OCI-LY7 (cell line): ENCODE measurements around the gene DTX3L. TPM values are rescaled to one million over a fixed set of nuclear protein-coding genes. Genes with fewer than 3 reads are reported as not detected.
A peak's percentile ranks its signal among the peaks of the same experiment; 100 is the strongest.

Experiments
- Bru-seq: library from RNA; stranded (reverse); fragments of 400-500 nt; gene quantifications from one replicate; lab custom pipeline; 2021; lab: Mats Ljungman, UMichigan
- BruChase-seq, 2 experiments: library from RNA; stranded (reverse); fragments of 400-500 nt; gene quantifications; one replicate each; lab custom pipeline; 2021; lab: Mats Ljungman, UMichigan
- BruUV-seq: library from RNA; stranded (reverse); fragments of 400-500 nt; replicated peaks from 2 replicates; lab custom pipeline; 2021; lab: Mats Ljungman, UMichigan
- CTCF ChIA-PET: fragments of 300-600 bp; sonication (Branson Sonifier 250); formaldehyde crosslinking; loops from one replicate; lab custom pipeline; 2022; ENCODE audit warnings: antibody characterized with exemption; ENCODE audit not compliant: unreplicated experiment; lab: Charles Lee
- POLR2A ChIA-PET: fragments of 300-600 bp; sonication (Branson Sonifier 250); formaldehyde crosslinking; loops from one replicate; lab custom pipeline; 2022; ENCODE audit warnings: antibody characterized with exemption; lab: Charles Lee
- DNase-seq: peaks from one replicate; pipeline ENCODE4 v3.0.0-alpha.2; 2015; ENCODE audit warnings: low spot score
- H2AFZ ChIP-seq: fragments of 200-600 bp; sonication (generic), shearing (Covaris generic); 2 replicates; pipeline ENCODE4 v1.6.1; 2014; ENCODE audit warnings: mild to moderate bottlenecking, antibody characterized with exemption, low read length, moderate library complexity
- H3K27ac ChIP-seq: fragments of 200-600 bp; sonication (generic); 2 replicates; pipeline ENCODE4 v1.5.1; 2014; ENCODE audit warnings: mixed run types, low read depth, mild to moderate bottlenecking, moderate library complexity, low read length, inconsistent platforms; ENCODE audit not compliant: poor library complexity, severe bottlenecking
- H3K36me3 ChIP-seq: fragments of 200-600 bp; sonication (generic); 2 replicates; pipeline ENCODE4 v1.6.1; 2014; ENCODE audit warnings: mild to moderate bottlenecking, antibody characterized with exemption, low read length, moderate library complexity, mixed read lengths; ENCODE audit not compliant: insufficient read depth
- H3K4me1 ChIP-seq: fragments of 200-600 bp; sonication (generic); 2 replicates; pipeline ENCODE4 v1.5.1; 2014; ENCODE audit warnings: mild to moderate bottlenecking, low read length; ENCODE audit not compliant: insufficient read depth, poor library complexity, severe bottlenecking
- H3K4me2 ChIP-seq: fragments of 200-600 bp; sonication (generic); 2 replicates; pipeline ENCODE4 v1.6.1; 2014; ENCODE audit warnings: mild to moderate bottlenecking, low read length
- H3K4me3 ChIP-seq: fragments of 200-600 bp; sonication (generic); 2 replicates; pipeline ENCODE4 v1.5.1; 2014; ENCODE audit warnings: mild to moderate bottlenecking, low read depth, low read length; ENCODE audit not compliant: poor library complexity, severe bottlenecking
- H3K79me2 ChIP-seq: fragments of 200-600 bp; sonication (generic); 2 replicates; pipeline ENCODE4 v1.6.1; 2016; ENCODE audit warnings: low read depth, mild to moderate bottlenecking, low read length, moderate library complexity, mixed read lengths; ENCODE audit not compliant: insufficient read depth
- H3K9me2 ChIP-seq: fragments of 200-600 bp; sonication (generic); 2 replicates; pipeline ENCODE4 v1.6.1; 2016; ENCODE audit warnings: mild to moderate bottlenecking, low read length, mixed read lengths; ENCODE audit not compliant: insufficient read depth
- H3K9me3 ChIP-seq: fragments of 200-600 bp; sonication (generic); 2 replicates; pipeline ENCODE4 v1.6.1; 2014; ENCODE audit warnings: mild to moderate bottlenecking, mixed run types, low read length, mixed read lengths
- H4K20me1 ChIP-seq: fragments of 200-600 bp; sonication (generic); 2 replicates; pipeline ENCODE4 v1.6.1; 2014; ENCODE audit warnings: mild to moderate bottlenecking, antibody characterized with exemption, low read length, moderate library complexity, mixed read lengths; ENCODE audit not compliant: insufficient read depth
- EZH2phosphoT487 ChIP-seq: fragments of 200-600 bp; sonication (generic); IDR thresholded peaks from 2 replicates; pipeline ENCODE4 v1.6.1; 2018; ENCODE audit warnings: low read depth, borderline replicate concordance, mild to moderate bottlenecking, mixed run types, antibody characterized with exemption, low read length, moderate library complexity, mixed read lengths
- intact Hi-C: fragments of 100-400 bp; cut with micrococcal nuclease; formaldehyde crosslinking; loops from one replicate; pipeline ENCODE4 v1.10.0; 2022; ENCODE audit not compliant: unreplicated experiment
- long read RNA-seq: library from polyadenylated mRNA; stranded (forward); transcript quantifications from one replicate; pipeline ENCODE4 v2.0.0, GENCODE V29; 2022
- total RNA-seq, 2 experiments: library from RNA; depleted of rRNA in 1 of 2; stranded (reverse); fragments of >200 nt in 1 of 2; shearing (Covaris generic) in 1 of 2; gene quantifications; 2 replicates each; pipeline ENCODE4 v1.2.3, GENCODE V29; 2014 to 2022
- TF ChIP-seq, protein P1 (sequence below): fragments of 200-600 bp; sonication (generic); conservative IDR thresholded peaks from 2 replicates; pipeline ENCODE4 v1.5.1; 2014; ENCODE audit warnings: mild to moderate bottlenecking, antibody characterized with exemption, low read length, moderate library complexity, mixed read lengths

DTX3L gene
- total RNA-seq (2014; rRNA removed; shearing (Covaris generic)), result 1.5 and 2.2 TPM in 2 replicates
- total RNA-seq (2022), result 0.94 and 1.3 TPM in 2 replicates
- Bru-seq, nascent RNA, result percentile 36 among the genes with signal in this experiment
- BruChase-seq, experiment 1, labeled RNA remaining after a 6-hour chase, result percentile 40 among the genes with signal in this experiment
- BruChase-seq, experiment 2, labeled RNA remaining after a 2-hour chase, result percentile 48 among the genes with signal in this experiment
- long read RNA-seq, full-length matches to known transcripts, result 1 of 1 reads
- long read RNA-seq, partial matches to known transcripts, result 0 of 1 reads
- long read RNA-seq, other reads (novel, unspliced or antisense), result 0 of 1 reads

DNA sequence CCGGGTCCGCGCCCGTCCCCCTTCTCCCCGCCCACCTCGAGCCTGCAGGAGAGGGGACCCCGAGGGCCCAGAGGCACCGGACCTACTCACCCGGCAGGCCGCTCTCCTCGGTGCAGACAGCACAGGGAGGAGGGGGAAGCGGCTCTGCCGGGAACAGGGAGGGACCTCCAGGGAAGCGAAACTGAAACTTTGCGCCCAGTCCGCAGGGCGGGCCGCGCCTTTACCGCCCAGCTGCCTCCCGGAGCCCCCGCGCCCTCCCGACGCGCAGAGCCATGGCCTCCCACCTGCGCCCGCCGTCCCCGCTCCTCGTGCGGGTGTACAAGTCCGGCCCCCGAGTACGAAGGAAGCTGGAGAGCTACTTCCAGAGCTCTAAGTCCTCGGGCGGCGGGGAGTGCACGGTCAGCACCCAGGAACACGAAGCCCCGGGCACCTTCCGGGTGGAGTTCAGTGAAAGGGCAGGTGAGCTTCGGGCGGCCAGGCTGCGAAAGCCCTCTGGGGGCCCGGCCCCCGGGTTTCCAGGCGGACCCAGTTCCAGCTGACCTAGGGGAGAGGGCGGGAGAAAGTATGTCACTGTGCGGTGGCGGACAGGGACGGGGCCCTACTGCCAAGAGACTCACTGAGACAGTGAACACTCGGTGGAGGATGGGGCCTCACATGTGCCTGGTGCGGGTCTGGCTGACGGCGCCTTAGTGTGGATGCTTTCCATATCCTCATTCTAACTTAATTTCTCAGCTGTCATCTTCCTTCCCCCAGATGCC lies at the start of gene DTX3L, which contains the start of gene PARP9:
Gene DTX3L, plus strand, starts transcription at position 184 of the 758 bp plus-strand sequence. Its CDS starts 89 bp downstream, at position 273.
Gene PARP9, minus strand, starts transcription at position 146 of the 758 bp plus-strand sequence. CDS start 4,680 bp downstream, outside the sequence.
- Histone ChIP-seq H3K9me2 (no peaks in the 10 kb centered on the region), H2AFZ (peak within 1 kb of the TSS; percentile 80), H3K9me3 (no peaks in the 10 kb centered on the region), H3K4me1 (peaks cover 26% of the 10 kb centered on the region), H3K36me3 (no peaks in the 10 kb centered on the region), H3K27ac (no peak within 1 kb of the TSS), H3K4me3 (peak within 1 kb of the TSS; percentile 66), H3K4me2 (peak within 1 kb of the TSS; percentile 83), H3K79me2 (no peaks in the 10 kb centered on the region), H4K20me1 (no peaks in the 10 kb centered on the region)
- intact Hi-C loops, result loop anchor here (5.0 to 10.0 kb wide), 3 partner anchors 107 to 470 kb away; partner anchors contain the start of gene HSPBAP1
- no peak for TF ChIP-seq EZH2phosphoT487
- TF ChIP-seq, protein P1, sequence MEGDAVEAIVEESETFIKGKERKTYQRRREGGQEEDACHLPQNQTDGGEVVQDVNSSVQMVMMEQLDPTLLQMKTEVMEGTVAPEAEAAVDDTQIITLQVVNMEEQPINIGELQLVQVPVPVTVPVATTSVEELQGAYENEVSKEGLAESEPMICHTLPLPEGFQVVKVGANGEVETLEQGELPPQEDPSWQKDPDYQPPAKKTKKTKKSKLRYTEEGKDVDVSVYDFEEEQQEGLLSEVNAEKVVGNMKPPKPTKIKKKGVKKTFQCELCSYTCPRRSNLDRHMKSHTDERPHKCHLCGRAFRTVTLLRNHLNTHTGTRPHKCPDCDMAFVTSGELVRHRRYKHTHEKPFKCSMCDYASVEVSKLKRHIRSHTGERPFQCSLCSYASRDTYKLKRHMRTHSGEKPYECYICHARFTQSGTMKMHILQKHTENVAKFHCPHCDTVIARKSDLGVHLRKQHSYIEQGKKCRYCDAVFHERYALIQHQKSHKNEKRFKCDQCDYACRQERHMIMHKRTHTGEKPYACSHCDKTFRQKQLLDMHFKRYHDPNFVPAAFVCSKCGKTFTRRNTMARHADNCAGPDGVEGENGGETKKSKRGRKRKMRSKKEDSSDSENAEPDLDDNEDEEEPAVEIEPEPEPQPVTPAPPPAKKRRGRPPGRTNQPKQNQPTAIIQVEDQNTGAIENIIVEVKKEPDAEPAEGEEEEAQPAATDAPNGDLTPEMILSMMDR, result no peak
- peak; percentile 51 for DNase-seq
- ChIA-PET POLR2A (interaction anchor here (0.6 to 0.8 kb wide), 2 partner anchors 10 to 51 kb away, joined by 3 to 4 read pairs; no protein-coding TSS in a partner anchor), CTCF (interaction anchor here (0.7 kb wide), 1 partner anchor 115 kb away, joined by 4 read pairs; no protein-coding TSS in a partner anchor)
- no TSS peak for BruUV-seq

DNA sequence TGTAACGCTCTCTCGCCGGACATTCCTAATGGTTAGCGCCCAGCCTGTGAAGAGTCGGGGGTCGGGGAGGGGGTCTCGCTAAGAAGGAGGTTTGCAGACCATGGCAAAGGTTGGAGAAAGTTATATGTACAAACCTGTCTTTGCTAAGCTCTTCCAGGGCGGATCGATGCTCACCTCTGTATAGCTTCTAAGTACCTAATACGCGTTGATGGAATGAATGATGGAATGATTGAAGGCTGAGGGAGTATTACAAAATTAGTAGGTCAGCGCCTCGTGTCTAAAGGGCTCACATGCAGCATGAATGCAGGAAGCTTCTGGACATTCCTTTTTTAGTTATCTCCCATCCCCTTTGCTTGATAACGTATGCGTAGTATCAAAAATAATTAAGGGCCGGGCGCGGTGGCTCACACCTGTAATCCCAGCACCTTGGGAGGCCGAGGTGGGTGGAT lies 49.1 kb upstream of the DTX3L start:
- no peak for TF ChIP-seq EZH2phosphoT487
- TF ChIP-seq, protein P1, result no peak
- Histone ChIP-seq H3K9me2 (no peaks in the 10 kb centered on the region), H3K79me2 (peaks cover 40% of the 10 kb centered on the region), H3K36me3 (peaks cover 8% of the 10 kb centered on the region), H4K20me1 (peaks cover 30% of the 10 kb centered on the region), H3K4me1 (peaks cover 25% of the 10 kb centered on the region), H3K4me2 (peak overlapping the region; percentile 78), H2AFZ (peak overlapping the region; percentile 94), H3K4me3 (peak overlapping the region; percentile 75), H3K27ac (peak overlapping the region; percentile 74), H3K9me3 (no peaks in the 10 kb centered on the region; the same call in 1 of the 2 replicates)
- intact Hi-C loops, result loop anchor here (10.0 kb wide), 1 partner anchor 1070 kb away; the partner anchor contains the start of gene HACD2
- DNase-seq, result no peak
- no TSS peak for BruUV-seq
- ChIA-PET CTCF (no interaction called here), POLR2A (interaction anchor here (0.6 to 1.8 kb wide), 3 partner anchors 10 to 243 kb away, joined by 3 to 7 read pairs (median 6); partner anchors contain the start of gene FAM162A)
